Measurements from ENCODE around the gene MYO1E.
A peak's percentile ranks its signal among the peaks of the same experiment; 100 is the strongest.

Gene MYO1E

GRCh38 chr15:59255680-59256336 is 116.9 kb downstream of the MYO1E start:
- peak; percentile 4 for DNase-seq

GRCh38 chr15:59252137-59252536 is 120.5 kb downstream of the MYO1E start:
- no peak for DNase-seq

GRCh38 chr15:59251001-59251845 is 121.4 kb downstream of the MYO1E start:
- DNase-seq = peak; percentile 86

DNA sequence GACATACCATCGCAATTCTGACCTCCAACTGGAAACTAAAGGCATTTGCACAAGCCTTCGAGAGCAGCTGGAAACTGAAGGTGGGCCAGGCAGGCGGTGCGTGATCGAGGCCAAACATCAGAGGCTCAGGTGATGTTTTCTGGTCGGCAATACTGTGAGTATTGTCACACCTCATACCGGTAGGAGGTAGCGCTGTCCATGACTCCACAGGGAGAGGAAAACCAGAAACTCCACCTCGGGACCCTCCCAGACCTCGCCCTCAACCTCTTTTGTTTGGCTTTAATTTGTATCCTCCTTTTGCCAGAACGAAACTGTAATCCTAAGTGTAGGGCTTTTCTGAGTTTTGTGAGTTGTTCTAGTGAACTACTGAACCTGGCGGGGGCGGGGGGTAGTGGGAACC is 122.4 kb downstream of the MYO1E start:
- DNase-seq = no peak

- no peak for DNase-seq
Observed at GRCh38 chr15:59249816-59250215, 122.9 kb downstream of the MYO1E start.

GRCh38 chr15:59247364-59247763 is 125.3 kb downstream of the MYO1E start:
- peak; percentile 20 for DNase-seq

- no peak for DNase-seq
Observed at GRCh38 chr15:59245559-59245958, 127.1 kb downstream of the MYO1E start.

GRCh38 chr15:59244337-59244736 is 128.3 kb downstream of the MYO1E start:
- DNase-seq = no peak

- DNase-seq = no peak
Observed at GRCh38 chr15:59243622-59244021, 129.0 kb downstream of the MYO1E start.

- DNase-seq = no peak
Observed at GRCh38 chr15:59242649-59243048, 130.0 kb downstream of the MYO1E start.

DNA sequence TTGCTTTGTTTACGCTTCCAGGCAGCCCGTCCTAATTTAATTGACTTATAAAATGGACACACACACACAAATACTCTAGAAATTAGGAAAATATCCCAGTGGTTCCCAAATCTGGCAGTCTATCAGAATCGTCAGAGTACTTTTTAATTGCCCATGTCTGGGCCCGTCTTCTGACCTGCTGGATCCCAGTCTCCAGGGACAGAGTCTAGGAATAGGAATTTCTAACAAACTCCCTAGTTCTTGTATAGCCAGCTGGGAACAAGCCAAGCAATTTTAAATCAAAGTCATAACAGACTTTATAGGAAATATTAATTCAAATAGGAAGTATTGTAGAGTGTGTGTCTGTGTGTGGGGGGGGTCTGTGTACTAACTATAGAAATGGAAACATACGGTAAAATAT is 132.6 kb downstream of the MYO1E start:
- DNase-seq = no peak

DNA sequence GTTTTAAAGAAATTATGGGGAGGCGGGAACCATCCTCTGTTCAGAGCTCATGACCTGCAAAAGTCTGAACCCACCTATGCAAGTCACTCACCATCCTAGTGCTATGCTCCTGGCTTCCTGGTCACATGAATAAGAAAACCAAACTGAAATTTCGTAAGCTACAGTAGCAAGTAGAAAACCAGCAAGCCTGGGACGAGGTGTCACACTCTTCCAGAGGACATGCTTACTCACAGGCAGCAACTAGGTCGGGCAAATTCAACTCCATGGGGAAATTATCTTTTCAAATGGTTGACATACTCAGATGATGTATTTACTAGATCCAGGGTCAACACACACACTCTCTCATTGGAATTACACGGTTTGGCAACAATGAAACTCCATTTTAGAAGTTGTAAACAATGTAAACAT is 134.7 kb downstream of the MYO1E start:
- DNase-seq = no peak

DNA sequence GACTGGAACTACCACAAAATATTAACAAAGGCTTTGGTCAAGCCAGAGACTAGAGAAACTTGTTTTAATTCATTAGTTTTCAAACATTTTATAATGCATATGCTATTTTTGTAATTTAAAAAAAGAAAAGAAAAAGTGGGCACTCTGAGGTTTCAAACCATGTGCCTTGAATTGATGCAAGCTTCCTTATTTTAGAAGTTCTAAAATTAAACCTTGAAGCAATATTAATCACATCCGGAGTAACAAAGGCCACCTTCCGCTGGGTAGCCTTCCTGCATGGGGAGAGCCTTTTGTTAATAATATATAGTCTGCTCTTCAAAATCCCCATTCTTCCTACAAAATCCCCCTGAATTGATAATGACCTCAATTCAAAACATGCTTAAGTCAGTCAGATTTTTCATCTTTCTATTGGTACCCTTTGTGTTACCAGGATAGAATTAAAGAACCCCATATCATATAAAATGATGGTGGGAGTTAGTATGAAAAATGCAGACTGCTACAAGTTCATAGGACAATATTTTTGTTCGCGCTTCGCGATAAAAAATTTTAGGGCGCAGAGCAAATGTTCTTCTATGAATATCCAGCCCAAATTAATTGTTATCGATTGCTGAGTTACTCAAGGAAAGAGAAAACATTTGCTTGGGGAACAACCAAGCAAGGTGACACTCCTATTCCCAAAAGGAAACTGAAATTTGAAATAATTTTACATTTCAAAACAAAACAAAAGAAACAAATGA is 135.4 kb downstream of the MYO1E start:
- no peak for DNase-seq

DNA sequence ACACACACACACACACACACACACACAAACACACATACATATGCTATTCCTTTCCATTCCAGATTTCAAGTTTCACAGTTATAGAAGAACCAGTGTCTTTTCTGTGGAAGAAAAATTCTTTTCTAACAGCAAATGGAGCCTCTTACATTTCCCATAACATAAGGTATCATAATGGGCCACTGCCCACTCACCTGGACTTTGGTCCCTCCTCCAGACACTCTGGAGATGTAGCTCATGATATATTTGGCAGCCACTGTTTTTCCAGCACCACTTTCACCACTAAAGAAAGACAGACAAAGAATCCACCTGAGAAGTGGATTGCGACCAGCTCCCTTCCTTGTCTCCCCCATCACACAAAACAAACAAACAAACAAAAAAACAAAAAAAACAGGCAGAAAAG is 136.3 kb downstream of the MYO1E start:
- no peak for DNase-seq

GRCh38 chr15:59232476-59232875 is 140.2 kb downstream of the MYO1E start:
- no peak for DNase-seq

DNA sequence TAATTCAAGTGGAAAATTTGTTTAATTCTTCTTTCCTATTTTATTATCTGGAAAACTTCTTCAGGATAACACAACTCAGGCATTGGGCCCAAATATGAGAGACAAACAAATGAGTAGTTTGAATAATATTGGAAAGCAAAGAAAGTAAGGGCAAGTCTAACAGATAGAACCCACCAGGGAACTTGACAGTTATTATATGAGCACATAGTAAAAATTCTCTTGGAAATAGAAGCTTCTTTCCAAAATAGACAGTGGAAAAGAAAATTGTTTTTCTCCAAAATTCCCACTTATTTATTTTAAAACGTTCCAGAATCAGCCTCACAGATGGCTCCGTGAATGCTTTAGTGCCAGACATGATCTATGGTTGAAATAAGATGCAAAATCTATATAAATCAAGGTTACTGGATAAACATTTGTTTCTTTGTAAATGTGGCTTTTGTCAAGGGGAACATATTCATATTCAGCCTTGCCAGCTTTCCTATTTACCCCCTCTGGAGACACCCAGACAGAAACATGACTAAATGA is 142.1 kb downstream of the MYO1E start:
- DNase-seq = no peak

DNA sequence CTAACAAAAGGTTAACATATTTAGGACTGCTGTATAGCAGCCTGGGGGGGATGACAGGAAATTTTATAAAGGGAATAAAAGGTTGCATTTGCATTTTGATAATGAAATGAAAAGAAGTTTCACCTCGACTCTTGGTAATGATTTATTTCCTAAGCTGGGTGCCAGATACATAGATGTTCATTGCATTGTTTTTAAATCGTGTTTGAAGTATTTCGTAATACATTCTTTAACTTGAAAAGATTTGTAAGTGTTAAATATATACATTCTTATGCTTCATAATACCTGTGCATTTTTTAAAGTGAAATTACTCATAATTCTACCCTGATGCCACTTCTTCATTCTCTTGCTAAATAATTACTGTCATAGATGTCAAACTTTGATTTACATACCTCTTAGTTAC is 143.2 kb downstream of the MYO1E start:
- DNase-seq = no peak

DNA sequence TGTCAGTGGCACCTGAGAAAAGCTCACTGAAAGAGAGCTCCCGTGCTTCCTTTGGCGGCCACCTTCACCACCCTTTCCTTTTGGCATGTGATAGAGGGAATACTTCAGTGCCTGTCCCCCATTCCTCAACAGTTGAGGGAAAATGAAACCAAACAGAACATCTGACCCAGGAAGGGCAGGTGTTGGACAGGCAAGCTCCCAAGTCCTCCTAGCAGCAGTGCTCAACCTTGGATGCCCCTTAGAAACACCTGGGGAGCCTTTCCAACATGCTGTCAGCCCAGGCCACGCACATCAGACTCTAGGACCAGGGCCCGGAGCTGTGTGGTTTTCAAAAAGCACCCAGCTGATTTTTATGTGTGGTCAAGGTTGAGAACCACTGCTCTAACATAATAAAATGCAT is 143.7 kb downstream of the MYO1E start:
- no peak for DNase-seq

DNA sequence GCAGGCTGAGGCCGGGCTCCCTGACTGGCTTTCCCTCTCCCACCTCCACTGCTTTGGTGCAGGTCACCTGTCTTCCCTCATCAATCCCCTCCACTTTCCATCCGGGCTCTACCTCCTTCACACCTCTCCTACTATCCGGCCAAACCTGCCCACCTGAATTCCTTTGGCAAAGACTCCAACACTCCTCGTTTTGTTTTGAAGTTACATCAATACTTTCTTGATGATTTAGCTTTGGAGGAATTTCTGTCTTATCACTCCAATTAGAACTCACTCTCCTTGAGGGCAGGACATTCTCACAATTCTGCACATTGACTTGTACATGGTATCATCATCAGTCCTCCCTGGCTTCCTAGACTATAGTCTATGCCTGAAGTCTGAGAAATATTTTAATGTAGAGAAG is 145.7 kb downstream of the MYO1E start:
- DNase-seq = no peak

- no peak for DNase-seq
Observed at GRCh38 chr15:59224474-59224873, 148.2 kb downstream of the MYO1E start.

- no peak for DNase-seq
Observed at GRCh38 chr15:59223736-59224135, 148.9 kb downstream of the MYO1E start.

DNA sequence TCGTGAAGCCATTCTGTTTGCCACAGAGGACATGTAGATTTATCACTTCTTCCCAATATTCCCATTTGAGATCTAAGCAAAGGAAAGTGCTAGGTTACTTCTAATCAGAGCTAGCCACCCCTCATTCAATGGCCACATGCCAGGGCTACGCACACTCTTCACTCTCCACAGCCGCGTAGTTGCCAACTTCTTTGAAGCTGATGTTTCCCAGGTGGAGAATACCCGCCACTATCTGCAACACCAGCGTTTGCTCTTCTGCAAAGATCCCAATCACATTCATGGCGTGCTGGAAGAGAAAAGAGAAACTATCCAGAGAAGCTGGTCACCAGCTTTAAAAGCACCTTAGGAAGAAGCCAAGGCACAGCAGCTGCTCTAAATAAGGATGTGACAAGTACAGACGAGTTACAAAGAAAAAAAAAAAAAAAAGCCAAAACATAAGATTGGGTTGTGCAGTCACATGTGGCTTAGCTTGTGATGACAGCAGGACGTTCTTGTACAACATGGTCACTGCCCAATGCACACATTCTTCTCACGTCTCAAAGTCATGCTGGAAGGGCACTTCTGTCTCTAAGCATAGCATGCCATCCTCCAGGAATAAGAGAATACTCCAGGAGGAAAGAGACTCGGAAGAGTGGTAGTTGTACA is 149.6 kb downstream of the MYO1E start:
- DNase-seq = no peak

Measured in NCI-H526 treated with DMSO at 0.1 percent for 48 hours (cell line).